GM21381 (cell line): ENCODE data around the gene CALM3.
A peak's percentile ranks its signal among the peaks of the same experiment; 100 is the strongest.

Source experiments
- ATAC-seq: cut with Tn5 transposase; IDR thresholded peaks from one replicate; pipeline ENCODE4 v1.9.1; 2021; ENCODE audit warnings: mild to moderate bottlenecking, moderate library complexity; ENCODE audit not compliant: unreplicated experiment

CALM3 gene

GRCh38 chr19:46599716-46600373, 1.3 kb upstream of the CALM3 start:
- no peak for ATAC-seq

DNA sequence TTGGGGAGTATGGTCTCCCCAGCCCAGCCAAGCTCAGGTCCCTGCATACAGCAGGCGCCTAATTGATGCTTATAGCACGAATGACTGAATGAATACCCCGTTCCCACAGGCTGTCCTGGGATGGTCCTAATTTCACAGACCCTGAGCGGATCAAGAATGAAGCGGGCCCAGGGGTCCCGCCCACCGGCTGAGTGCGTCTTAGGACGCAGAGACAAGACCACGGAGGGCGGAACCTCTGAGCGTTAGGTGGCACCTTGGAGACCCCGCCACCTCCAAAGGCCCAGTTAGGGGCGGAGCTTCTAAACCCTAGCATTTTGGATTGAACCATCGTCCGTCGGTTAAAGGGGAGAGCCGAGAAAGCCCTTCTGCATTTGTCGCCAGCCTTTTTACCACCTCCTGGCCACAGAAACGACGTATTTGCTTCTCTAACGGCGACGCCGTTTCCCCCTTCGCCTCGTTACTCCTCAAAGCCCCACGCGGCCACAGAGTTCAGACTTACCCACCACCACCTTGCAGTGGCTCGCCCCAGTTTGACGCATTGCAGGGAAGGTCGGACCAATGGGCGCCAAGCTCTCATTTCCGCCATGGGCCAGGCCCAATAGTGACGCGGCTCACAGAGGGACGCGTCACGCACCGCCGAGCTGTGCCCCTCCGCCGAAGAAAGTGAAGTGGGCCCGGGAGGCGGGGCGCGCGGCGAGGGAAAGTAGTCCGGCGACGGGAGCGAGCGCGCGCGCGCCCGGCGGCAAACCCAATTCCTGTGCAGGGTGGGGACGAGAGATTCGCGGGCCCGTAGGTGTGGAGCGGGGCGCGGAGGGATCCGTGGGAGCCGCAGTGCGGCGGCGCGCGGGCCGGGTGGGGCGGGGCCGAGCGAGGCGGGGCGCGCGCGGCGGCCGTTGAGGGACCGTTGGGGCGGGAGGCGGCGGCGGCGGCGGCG, 479 bp upstream of the CALM3 start:
- ATAC-seq: peak; percentile 84

- no peak for ATAC-seq
Observed at GRCh38 chr19:46602392-46603194, 1.5 kb downstream of the CALM3 start.

GRCh38 chr19:46603195-46603637, 2.1 kb downstream of the CALM3 start:
- no peak for ATAC-seq

GRCh38 chr19:46603752-46604231, 2.7 kb downstream of the CALM3 start:
- no peak for ATAC-seq

GRCh38 chr19:46604781-46605355, 3.7 kb downstream of the CALM3 start:
- ATAC-seq: no peak

DNA sequence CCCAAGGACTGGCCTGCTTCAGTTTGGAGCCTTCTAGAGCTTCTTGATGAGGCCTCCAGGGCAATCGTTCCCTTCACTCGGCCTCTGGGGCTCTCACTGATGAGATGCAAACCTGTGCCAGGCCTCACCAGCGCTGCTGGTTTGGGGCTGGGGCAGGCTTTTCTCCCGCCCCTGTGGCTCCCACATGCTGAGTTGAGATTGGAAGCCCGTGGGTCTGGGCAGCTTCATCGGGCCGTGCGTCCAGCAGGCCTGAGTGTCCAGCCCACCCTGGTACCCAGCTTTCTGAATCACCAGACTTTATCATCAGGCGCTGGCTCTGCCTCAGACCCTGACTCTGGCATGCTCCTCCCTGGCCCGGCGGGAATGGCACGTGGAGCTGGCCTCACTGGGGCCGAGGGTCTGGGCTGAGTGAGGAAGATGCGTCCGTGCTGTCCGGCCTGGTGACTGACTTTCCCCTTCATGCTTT, 4.3 kb downstream of the CALM3 start:
- ATAC-seq: no peak

DNA sequence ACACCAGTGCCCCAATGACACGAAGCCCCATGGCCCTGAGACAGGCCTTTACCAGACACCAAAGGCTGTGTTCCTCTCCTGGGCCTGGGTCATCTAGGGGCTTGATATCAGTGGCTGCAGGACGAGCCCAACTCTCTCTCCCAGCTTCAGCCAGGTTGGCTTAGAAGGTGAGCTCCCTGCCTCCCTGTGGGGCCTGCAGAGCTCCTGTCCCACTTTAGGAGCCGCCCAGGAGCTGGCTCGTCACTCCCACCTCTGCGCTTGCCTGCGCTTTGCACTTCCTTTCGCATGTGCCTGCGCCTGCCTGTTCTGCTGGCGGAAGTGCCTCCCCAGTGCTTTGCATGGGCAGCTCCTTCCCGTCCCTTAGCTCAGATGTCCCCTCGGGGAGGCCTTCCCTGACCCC, 4.9 kb downstream of the CALM3 start:
- no peak for ATAC-seq

- ATAC-seq: no peak
Observed at GRCh38 chr19:46606681-46607447, 5.7 kb downstream of the CALM3 start.

DNA sequence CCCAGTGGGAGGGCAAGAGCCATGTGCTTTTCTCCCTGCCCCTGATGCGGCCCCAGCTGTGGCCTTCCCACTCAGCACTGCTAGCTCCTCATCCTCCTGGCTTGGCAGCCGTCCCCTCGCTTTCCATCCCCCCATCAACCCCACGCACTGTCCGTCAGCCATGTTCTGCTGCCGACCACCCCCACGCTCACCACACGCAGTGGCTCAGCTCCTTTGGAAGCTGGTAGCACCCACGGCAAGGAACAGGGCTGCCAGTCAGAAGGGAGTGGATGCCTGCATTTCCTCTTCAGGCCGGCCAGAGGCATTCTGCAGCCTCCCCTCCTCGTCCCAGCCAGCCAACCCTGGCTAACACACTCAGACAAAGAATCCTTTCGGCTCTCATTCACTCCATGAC, 6.3 kb downstream of the CALM3 start:
- no peak for ATAC-seq

DNA sequence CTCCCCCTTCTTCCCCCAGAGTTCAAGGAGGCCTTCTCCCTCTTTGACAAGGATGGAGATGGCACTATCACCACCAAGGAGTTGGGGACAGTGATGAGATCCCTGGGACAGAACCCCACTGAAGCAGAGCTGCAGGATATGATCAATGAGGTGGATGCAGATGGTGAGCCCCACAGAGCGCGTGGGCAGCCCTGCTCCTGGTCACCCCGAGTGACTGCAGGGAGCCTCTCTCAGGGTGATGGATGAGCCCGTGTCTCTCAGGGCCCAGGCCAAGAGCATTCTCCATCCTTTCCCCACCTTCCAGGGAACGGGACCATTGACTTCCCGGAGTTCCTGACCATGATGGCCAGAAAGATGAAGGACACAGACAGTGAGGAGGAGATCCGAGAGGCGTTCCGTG, 7.0 kb downstream of the CALM3 start:
- ATAC-seq: no peak

- ATAC-seq: no peak
Observed at GRCh38 chr19:46608581-46609345, 7.6 kb downstream of the CALM3 start.

- ATAC-seq: no peak
Observed at GRCh38 chr19:46609511-46610412, 8.6 kb downstream of the CALM3 start.

GRCh38 chr19:46610413-46610775, 9.3 kb downstream of the CALM3 start:
- ATAC-seq: no peak

DNA sequence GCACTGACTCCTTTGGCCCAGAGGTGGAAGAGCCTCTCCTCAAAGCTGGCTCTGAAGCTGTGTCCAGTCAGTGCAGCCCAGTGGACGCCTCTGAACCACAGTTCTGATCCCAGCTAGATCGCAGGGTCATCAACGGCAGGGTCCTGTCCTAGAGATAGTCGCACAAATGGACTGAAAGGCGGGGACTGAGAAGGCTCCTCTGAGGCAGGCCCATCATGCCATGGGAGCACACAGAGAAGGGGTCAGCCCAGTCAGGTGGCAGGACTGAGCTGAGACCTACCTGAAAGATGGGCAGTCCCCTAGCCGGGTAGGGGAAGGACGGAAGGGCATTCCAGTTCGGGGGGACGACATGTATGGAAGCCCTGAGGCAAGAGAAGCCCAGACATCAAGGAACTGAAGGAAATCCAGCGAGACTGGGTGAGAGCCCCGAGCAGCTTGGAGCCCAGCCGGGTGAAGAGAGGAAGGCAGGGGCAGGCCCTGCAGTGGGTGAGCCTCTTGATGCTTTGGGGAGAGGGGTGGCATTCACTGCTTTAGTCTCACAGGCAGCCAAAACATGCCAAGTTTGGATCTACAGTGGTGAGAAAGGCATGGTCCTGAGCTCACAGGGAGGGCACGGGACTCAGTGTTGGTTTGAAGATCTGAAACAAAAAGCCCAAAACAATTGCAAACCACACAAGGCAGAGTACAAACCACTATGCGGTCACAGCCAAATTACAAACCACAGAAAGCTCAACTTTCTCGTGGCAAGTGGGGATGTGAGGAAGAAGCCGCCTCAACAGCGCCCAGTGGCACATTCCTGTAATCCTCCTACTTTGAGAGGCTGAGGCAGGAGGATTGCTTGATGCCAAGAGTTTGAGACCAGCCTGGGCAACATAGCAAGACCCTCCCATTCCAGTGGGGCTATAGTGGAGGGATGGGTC, 10.0 kb downstream of the CALM3 start:
- ATAC-seq: no peak

- ATAC-seq: no peak
Observed at GRCh38 chr19:46611776-46612175, 10.6 kb downstream of the CALM3 start.

GRCh38 chr19:46613525-46613924, 12.4 kb downstream of the CALM3 start:
- no peak for ATAC-seq
